Stimulated activated CD4-positive, alpha-beta T cell treated with anti-CD3 and anti-CD28 coated beads, Interleukin-1b, Interleukin-23, amount 100 ng/mL, for 48 hours (primary cell): ENCODE measurements around the gene PLXNB1.
"Not testable (repeated sequence)": the region's sequence is repeated elsewhere in the genome, so short reads cannot be mapped to it uniquely, and the experiment has no call there.

Source experiments
- DNase-seq: peaks from one replicate; pipeline ENCODE4 v3.0.0-alpha.2; 2020

The PLXNB1 gene

DNA sequence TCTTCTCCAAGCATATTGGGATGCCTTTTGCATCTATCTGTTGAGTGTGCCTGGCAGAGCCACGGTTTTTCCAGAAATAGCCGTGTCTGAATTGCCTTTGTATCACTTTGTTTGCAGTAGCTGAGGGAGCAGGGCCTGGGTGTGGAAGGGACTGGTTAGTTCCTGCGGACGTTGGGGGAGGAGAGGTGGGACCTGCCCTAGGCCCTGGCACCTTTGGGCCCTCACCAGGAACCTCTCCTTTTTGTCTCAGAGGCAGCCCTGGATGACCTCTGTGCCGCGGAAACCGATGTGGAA is 35.3 kb upstream of the PLXNB1 start:
- no peak for DNase-seq

DNA sequence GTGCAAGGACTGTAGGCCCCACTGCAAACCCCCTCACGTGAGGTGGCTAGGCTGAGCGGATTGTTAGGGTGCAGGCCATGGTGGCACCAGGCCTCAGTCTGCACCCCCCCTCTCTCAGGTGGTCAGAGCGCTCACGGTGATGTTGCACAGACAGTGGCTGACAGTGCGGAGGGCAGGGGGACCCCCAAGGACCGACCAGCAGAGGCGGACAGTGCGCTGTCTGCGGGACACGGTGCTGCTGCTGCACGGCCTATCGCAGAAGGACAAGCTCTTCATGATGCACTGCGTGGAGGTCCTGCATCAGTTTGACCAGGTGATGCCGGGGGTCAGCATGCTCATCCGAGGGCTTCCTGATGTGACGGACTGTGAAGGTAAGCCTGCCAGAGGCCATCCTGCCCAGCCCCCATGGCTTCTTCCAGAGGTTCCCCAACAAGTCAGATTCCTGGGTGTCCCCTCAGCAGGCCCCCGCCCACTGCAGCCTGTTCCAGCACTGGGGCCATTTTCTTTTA is 34.9 kb upstream of the PLXNB1 start:
- DNase-seq, result no peak

DNA sequence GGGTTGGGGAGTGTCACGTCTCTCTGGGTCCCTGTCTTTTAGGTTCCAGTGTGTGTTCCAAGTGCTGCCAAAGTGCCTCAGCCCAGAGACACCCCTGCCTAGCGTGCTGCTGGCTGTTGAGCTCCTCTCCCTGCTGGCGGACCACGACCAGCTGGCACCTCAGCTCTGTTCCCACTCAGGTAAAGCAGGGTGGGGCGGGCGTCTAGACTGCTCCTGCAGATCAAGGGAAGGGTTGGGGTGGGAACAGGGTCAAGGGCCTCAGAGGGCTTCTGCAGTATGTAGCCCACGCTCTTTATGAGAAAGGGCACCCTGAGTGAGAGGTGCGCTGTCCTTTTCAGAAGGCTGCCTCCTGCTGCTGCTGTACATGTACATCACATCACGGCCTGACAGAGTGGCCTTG is 33.8 kb upstream of the PLXNB1 start:
- DNase-seq, result no peak

DNA sequence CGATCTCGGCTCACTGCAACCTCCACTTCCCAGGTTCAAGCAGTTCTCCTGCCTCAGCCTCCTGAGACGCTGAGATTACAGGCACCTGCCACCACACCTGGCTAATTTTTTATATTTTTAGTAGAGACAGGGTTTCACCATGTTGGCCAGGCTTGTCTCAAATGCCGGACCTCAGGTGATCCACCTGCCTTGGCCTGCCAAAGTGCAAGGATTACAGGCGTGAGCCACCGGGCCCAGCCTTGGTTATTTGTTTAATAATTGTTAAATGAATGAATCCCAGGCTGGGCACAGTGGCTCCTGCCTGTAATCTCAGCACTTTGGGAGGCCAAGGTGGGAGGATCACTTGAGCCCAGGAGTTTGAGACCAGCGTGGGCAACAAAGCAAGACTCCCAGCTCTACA is 31.9 kb upstream of the PLXNB1 start:
- not testable (repeated sequence) for DNase-seq

DNA sequence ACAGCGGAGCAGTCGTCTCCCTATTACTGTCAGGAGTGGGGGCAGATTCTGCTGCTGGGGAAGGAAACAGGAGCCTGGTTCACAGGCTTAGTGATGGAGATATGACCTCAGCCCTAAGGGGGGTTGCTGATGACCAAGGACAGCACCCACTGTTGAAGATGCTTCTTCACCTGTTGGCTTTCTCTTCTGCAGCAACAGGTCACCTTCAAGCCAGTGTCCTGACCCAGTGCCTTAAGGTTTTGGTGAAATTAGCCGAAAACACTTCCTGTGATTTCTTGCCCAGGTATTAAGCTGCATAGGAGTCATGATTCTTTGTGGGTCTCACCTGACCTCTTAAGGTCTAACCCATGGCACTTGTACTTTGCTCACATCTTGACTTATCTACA is 30.6 kb upstream of the PLXNB1 start:
- no peak for DNase-seq

DNA sequence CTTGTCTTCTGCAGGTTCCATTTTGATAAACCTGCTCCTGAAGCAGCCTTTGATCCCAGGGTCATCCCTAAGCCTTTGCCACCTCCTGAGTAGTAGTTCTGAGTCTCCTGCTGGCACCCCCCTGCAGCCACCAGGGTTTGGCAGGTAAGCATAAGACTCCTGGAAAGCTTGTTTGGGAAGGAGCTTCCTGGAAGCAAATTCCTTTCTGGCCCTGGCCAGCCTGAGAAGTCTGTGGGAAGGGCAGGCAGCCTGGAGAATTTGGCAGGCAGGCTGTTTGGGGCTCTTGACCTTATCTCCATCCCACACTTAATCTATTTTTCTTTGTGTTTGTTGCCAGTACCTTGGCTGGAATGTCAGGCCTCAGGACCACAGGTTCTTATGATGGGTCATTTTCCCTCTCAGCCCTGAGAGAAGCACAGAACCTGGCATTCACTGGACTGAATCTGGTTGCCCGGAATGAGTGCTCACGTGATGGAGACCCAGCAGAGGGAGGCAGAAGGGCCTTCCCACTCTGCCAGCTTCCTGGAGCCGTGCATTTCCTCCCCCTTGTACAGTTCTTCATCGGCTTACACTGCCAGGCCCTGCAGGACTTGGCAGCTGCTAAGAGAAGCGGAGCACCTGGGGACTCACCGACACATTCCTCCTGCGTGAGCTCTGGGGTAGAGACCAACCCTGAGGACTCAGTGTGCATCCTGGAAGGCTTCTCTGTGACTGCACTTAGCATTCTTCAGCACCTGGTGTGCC is 30.1 kb upstream of the PLXNB1 start:
- DNase-seq, result no peak

DNA sequence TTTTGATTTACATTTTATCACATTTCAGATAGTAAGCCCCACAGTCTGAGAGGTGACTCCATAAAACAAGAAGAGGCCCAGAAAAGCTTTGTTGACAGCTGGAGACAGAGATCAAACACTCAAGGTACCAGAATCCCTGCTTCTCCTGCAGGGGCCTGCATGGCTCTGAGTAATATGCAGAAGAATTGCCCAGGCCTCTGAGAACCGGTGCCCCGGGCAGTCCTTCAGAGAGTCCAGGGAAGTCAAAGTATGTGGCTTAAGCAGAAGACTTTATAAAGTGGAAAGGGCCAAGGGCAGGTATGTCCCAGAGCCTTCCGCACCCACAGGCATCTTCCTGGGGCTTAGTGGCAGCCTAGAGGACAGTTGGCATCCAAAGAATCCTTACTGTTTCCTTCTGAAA is 29.4 kb upstream of the PLXNB1 start:
- no peak for DNase-seq

DNA sequence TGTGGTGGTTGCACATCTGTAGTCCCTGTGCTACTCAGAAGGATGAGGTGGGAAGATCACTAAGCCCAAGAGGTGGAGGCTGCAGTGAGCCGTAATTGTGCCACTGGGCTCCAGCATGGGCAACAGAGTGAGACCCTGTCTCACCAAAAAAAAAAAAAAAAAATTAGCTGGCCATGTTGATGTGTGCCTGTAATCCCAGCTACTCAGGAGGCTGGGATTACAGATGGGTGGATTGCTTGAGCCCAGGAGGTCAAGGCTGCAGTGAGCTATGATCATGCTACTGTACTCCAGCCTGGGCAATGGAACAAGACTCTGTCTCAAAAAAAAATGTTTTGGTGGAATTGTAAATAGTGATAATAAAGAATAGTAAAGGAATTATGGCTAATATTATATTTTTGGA is 26.6 kb upstream of the PLXNB1 start:
- no peak for DNase-seq

DNA sequence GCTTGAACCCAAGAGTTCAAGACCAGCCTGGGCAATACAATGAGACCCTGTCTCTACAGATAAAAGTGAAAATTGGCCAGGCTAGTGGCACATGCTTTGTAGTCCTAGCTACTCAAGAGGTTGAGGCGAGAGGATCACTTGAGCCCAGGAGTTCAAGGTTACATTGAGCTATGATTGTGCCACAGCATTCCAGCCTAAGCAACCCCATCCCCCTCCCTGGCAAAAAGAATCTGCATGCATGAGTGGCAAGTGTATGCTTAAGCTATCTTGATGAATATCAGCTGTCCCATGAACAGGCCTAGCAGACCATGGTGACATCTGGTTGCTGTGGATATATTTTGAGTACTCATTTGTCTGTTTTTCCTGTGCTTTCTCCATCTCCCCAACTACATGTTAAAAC is 21.4 kb upstream of the PLXNB1 start:
- DNase-seq, result no peak

DNA sequence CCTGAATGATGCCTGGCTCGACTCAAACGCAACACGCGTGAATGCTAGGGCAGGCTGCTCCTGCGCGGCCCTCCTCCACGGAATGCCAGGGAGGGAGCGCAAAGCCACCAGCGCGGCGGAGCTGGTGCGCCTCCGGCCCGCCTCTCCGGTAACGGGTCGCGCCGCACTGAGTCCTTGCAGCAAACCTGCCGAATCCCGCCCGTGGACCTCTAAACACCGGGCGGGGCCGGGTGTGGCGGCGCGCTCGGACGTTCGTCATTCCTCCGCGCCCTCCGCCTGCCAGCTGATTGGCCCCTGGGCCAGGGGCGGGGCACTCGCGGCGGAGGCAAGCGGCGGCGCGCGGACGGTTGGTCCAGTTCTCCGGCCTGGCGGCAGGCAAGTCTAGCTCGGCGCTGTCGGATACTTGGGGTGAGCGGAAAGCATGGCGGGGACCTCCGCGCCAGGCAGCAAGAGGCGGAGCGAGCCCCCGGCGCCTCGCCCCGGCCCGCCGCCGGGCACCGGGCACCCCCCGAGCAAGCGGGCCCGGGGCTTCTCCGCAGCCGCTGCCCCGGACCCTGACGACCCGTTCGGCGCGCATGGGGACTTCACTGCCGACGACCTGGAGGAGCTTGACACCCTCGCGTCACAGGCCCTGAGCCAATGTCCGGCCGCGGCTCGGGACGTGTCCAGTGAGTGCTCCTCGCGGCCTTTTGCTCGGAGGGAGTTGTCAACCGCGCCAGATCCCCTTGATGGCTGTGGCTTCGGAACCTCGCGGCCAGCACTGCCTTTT is 16.7 kb upstream of the PLXNB1 start, which contains the start of gene ATRIP:
Gene ATRIP, plus strand, starts transcription at position 313 of the 769 bp plus-strand sequence. Its CDS starts 109 bp downstream, at position 422.
- peak; percentile 83 for DNase-seq

DNA sequence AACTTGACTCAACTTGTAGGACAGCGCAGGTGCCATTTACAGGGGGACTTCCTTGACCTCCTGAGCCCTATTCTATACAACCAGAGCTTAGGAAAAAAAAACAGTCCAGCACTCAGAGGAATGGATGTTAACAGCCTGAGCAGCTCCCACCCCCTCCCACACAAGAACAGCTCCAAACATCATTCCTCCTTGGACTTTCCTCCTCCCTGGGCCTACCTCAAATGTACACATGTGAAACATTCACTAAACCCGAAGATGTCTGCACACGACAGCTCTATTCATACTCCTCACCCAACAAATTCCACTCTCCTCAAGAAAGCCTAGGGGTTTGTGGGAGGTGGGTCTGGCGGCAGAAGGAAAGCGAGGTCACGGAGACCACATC is 16.1 kb upstream of the PLXNB1 start:
- DNase-seq, result no peak

DNA sequence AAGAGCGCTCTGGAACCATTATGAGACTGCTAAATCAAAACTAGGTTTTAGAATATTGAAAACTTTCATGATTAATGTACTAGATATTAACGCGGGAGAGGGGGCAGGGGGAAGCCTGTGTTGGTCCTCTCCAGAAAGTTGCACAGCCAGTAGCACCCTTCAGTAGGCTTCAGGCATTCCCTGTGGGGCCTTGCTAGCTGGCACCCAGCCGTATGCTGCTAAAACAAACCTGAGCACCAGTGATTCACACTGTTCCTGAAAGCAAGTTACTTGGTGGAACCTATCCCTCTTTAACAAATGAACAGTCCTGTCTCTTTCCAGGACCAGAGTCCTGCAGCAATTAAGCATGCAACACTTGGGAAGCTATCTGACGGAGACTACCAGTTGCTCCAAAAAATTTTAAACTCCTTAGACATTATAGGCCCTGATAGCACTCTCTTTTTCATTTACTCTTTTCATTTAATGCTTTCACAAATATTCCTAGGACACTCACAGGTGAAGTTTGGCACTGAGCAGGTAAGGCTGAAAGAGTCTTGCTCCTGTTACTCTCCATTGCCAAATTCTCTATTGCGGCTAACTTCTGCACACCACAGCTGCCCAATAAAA is 15.5 kb upstream of the PLXNB1 start:
- no peak for DNase-seq

DNA sequence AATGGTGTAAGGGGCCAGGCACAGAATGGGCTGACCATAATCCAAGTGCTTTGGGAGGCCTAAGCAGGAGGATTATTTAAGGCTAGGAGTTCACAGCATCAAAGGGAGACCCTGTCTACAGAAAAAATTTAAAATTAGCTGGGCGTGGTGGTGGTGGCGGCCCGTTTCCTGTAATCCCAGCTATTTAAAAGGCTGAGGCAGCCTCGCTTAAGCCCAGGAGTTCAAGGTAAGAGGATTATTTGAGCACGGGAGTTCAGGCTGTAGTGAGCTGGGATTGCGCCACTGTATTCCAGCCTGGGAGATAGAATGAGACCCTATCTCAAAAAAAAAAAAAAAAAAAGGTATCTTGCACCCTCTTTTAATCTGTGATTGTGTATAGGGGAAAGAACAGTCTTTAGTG is 12.1 kb upstream of the PLXNB1 start:
- DNase-seq, result no peak

DNA sequence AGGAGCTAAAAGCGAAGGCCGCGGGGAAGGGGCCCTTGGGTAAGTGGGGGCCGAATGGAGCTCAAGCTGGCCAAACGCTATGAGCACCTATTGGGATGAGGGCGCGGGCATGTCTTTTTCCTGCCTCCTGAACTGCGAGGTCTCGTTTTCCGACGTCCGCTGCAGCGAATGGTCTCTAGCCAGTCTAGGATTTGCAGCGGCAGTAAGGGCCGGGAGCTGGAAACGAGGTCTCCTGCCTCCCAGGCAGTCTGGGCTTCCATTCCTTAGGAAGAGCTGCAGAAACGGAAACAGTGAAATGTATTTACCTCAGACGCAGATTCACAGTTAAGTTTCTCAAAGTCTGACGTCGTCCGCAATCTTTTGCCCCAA is 10.7 kb upstream of the PLXNB1 start:
- DNase-seq, result no peak

DNA sequence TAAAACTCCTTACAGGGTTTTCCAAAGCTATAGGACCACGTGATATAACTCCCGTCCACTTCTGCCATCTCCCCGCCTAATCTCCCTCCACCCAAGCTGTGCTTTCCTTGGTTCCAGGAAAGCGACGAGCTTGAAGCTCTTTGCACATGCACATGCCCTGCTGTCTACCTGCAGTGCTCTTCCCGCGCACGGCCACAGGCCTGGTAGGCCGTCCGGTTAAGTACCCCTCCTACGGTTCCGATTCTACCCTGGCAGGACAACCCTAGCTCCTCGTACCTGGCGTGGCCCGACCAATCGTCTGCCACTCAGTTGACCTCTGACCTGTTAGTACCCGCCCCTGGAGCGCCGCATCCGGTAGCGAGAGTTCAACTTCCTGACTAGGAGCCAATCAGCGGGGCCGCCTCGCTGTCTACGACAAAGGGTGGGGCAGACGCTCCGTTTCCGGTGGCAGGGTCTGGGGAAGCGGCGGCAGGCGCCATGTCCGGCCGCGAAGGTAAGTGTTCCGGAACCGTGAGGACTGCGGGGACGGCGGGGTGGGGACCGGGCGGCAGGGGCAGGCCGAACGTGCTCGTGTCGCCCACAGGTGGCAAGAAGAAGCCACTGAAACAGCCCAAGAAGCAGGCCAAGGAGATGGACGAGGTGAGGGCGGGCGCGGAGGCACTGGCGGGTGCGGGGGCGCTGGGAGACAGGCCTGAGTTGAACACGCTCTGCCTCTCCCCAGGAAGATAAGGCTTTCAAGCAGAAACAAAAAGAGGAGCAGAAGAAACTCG is 10.1 kb upstream of the PLXNB1 start, which contains the start of the genes CCDC51 and TMA7:
Gene CCDC51, minus strand, starts transcription at position 300 of the 770 bp plus-strand sequence. CDS start 4,991 bp downstream, outside the sequence.
Gene TMA7, plus strand, starts transcription at position 438 of the 770 bp plus-strand sequence. Its CDS starts 40 bp downstream, at position 478.
- DNase-seq, result peak; percentile 99

DNA sequence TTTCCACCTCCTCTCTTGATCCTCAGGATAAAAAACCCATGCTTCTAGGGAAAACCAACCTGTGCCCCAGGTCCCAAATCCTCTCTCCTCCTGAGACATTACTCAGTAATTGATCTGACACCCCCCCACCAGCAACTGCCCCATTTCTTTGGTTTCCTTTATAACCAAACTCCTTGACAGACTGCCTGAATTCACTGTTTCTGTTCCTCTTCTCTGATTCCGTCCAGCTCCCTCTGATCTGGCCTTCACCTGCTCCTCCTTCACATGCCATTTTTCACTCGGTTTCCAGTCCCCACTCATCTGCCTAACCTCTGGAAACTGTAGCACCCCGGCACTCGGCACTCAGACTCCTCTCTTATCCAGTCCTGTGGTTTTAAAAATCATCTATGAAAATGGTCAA is 7.9 kb upstream of the PLXNB1 start:
- no peak for DNase-seq

DNA sequence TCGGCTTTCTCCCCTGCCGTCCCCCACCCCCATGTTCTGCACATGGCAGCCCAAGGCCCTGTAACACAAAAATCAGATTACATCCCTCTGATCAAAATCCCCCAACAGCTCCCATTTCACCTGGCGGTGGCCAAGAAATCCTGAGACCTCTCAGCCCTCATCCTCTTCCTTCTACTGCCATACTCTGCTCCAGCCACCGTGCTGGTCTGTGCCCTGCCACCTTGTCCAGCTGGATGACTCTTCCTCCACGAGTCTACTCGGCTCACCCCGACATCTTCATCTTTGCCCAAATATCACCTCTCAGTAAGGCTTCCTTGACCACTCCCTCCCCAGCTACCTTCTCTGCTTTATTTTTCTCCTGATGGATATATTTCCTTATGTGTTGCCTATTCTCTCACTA is 7.0 kb upstream of the PLXNB1 start:
- no peak for DNase-seq

DNA sequence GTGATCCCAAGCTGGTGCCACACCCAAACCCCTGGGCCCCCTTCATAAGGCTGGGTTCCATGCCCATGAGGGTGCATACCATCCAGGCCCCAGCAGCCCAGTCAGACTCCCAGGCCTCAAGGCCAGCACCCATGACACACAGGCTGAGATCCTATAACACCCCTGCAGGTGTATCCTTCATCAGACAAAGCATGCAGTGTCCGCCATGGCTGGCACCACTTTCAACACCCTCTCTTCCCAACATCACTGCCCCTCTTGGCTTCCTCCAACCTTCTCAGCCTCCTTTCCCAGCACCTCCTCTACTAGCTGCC is 6.5 kb upstream of the PLXNB1 start:
- DNase-seq, result no peak

DNA sequence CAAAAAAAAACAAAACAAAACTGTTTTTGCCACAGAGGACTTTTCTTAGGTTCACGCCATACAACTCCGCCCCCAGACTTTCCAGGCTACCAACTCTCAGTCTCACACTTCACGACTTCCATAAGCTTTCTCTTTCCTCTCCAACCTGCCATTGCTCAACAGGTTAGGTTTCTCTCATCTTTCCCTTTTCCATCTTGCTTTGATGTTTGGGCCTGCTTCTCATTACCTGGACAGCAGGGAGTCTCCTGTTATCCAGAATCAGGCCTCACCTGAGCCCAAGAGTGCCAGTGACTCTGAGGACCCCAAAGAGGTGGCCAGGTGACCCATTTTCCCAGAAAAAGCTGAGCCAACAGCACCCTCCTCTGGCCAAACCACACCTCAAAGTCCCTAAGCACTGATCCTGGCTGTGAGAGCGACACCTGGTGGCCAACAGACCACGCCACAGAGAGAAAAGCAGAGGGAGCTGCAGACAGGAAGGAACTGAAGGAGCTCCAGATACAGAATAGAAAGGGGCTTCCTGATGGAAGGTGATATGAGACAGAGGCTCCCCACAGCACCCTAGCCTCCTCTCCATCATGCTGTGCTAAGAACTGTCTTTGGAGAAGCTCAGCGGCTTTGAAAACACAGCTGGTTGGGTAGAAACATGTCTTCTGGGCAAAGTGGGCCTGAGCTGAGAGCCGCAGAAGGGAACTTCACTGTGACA is 6.0 kb upstream of the PLXNB1 start:
- peak; percentile 83 for DNase-seq

DNA sequence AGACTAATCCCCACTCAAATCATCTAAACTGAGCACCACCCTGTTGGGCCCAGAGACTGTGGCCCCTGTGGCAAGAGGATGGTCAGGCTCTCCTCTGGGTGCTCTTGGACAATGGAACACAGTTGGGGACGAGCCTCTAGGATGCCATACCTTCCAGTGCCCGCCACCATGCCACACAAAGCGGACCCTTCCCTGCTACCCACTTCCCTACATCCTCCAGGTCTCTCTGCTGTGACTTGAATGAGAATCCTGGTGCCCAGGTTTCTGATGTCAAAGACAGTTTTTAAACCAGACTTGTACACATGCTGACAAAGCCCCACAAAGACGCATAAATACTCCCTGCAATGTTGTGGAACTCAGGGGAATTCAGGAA is 5.3 kb upstream of the PLXNB1 start:
- no peak for DNase-seq

DNA sequence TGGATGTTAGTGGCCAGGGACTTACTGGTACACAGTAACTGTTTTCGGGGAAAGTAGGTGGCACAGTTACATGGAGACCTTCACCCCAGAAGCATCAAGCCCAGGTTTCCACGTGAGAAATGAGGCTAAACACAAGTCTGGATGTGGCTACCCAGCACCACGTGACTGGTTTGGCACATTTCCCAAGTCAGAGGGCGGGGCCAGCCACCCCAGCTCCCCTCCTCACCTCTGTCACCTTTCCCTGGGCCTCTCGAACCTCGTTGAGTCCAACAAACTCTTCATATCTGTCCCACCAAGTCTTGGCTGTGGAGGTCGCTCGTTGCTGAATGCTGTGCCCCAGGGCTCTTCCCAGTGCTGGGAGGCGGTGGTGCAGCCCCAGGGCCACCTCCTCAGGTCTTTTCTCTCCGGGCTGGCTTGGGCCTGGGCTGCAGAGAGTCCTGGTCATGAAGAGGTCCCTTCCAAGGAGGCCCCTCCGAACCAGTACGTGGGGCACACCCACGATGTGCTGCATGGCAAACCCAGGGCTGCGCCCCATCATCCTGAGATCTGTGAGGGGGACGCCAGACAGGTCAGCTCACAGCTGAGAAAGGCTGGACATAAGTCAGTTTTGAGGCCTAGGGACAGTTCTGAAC is 4.8 kb upstream of the PLXNB1 start:
- DNase-seq, result no peak

DNA sequence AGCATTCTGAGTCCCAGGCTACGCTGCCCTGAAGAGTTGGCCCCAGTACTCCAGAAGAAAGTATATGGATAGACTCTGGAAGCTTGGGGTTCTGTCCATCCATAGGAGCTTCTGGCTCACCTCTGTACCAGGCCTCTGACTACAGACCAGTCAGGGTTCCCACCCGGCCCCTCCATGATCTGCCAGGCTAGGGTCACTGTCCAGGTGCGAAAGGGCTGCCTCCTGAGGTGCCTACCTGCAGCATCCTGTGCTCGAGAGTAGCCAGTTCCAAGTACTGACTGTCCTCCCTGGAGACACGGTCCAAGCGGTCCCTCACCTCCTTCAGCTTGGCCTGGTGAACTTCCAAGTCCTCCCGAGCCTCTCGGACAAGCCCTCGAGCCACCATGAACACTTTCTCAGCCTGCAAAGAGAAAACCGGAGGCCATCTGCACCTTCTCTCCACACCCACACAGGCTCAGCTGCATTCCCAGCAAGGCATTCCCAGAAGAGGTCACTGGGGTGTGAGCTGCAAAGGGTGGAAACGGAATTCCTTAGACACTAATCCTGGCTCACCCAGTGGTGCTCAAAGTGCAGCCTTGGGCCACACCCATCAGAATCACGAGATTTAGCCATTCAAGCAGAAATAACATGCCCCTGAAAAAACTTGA is 3.7 kb upstream of the PLXNB1 start:
- no peak for DNase-seq
